ENCODE measurements around the gene TMX1.
A peak's percentile ranks its signal among the peaks of the same experiment; 100 is the strongest.

TMX1 gene

GRCh38 chr14:51289169-51289568 lies 49.1 kb downstream of the TMX1 start:
- no peak for TF ChIP-seq CTCF (IDR thresholded peaks at IDR 0.05; ENCODE audit: low read length, missing control alignments)
- no peak overlapping the region for H3K4me3 ChIP-seq (replicated peaks; ENCODE audit: low read depth, low read length)
- no peak for DNase-seq (ENCODE audit: low read depth)

- no peak for DNase-seq (ENCODE audit: low read depth)
- H3K4me3 ChIP-seq (replicated peaks; ENCODE audit: low read depth, low read length), result no peak overlapping the region
- no peak for TF ChIP-seq CTCF (IDR thresholded peaks at IDR 0.05; ENCODE audit: low read length, missing control alignments)
Measured at GRCh38 chr14:51290132-51290531, 50.1 kb downstream of the TMX1 start.

- no peak for TF ChIP-seq CTCF (IDR thresholded peaks at IDR 0.05; ENCODE audit: low read length, missing control alignments)
- H3K4me3 ChIP-seq (replicated peaks; ENCODE audit: low read depth, low read length), result no peak overlapping the region
- DNase-seq (ENCODE audit: low read depth), result no peak
Measured at GRCh38 chr14:51291016-51291415, 51.0 kb downstream of the TMX1 start.

GRCh38 chr14:51293149-51293911 lies 53.3 kb downstream of the TMX1 start:
- H3K4me3 ChIP-seq (replicated peaks; ENCODE audit: low read depth, low read length), result no peak overlapping the region
- no peak for TF ChIP-seq CTCF (IDR thresholded peaks at IDR 0.05; ENCODE audit: low read length, missing control alignments)
- peak; percentile 65 for DNase-seq (ENCODE audit: low read depth)

- DNase-seq (ENCODE audit: low read depth), result no peak
- no peak overlapping the region for H3K4me3 ChIP-seq (replicated peaks; ENCODE audit: low read depth, low read length)
- TF ChIP-seq CTCF (IDR thresholded peaks at IDR 0.05; ENCODE audit: low read length, missing control alignments), result no peak
Measured at GRCh38 chr14:51293912-51294389, 53.9 kb downstream of the TMX1 start.

GRCh38 chr14:51294951-51295525 lies 55.0 kb downstream of the TMX1 start:
- no peak overlapping the region for H3K4me3 ChIP-seq (replicated peaks; ENCODE audit: low read depth, low read length)
- no peak for TF ChIP-seq CTCF (IDR thresholded peaks at IDR 0.05; ENCODE audit: low read length, missing control alignments)
- DNase-seq (ENCODE audit: low read depth), result no peak

Measured in fibroblast of pulmonary artery (primary cell).